ENCODE measurements around the gene DCAF6.

GRCh38 chr1:168054117-168054516 lies 117.6 kb downstream of the DCAF6 start:
- TF ChIP-seq, protein P1, sequence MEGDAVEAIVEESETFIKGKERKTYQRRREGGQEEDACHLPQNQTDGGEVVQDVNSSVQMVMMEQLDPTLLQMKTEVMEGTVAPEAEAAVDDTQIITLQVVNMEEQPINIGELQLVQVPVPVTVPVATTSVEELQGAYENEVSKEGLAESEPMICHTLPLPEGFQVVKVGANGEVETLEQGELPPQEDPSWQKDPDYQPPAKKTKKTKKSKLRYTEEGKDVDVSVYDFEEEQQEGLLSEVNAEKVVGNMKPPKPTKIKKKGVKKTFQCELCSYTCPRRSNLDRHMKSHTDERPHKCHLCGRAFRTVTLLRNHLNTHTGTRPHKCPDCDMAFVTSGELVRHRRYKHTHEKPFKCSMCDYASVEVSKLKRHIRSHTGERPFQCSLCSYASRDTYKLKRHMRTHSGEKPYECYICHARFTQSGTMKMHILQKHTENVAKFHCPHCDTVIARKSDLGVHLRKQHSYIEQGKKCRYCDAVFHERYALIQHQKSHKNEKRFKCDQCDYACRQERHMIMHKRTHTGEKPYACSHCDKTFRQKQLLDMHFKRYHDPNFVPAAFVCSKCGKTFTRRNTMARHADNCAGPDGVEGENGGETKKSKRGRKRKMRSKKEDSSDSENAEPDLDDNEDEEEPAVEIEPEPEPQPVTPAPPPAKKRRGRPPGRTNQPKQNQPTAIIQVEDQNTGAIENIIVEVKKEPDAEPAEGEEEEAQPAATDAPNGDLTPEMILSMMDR (IDR thresholded peaks at IDR 0.05; ENCODE audit: low read depth, low read length) = no peak
- TF ChIP-seq EZH2phosphoT487 (IDR thresholded peaks at IDR 0.05; ENCODE audit: low read depth) = no peak
